WERI-Rb-1 (cell line): ENCODE data around the gene AGBL5.

Source experiments
- DNase-seq: peaks from one replicate; pipeline ENCODE4 v3.0.0-alpha.2; 2020
- H3K27ac ChIP-seq: fragments of 250-450 bp; sonication (Bioruptor Pico); 2 replicates; pipeline ENCODE4 v1.5.1; 2020; ENCODE audit warnings: mild to moderate bottlenecking, moderate library complexity
- H3K27me3 ChIP-seq: fragments of 250-450 bp; sonication (Bioruptor Pico); 2 replicates; pipeline ENCODE4 v1.5.1; 2021; ENCODE audit warnings: mild to moderate bottlenecking, low read depth, moderate library complexity; ENCODE audit not compliant: insufficient read depth, severe bottlenecking
- H3K36me3 ChIP-seq: fragments of 250-450 bp; sonication (Bioruptor Pico); 2 replicates; pipeline ENCODE4 v1.5.1; 2020; ENCODE audit warnings: mild to moderate bottlenecking, moderate library complexity
- H3K4me3 ChIP-seq: 2 replicates; pipeline ENCODE4 v1.5.1; 2011; ENCODE audit warnings: low read depth, mild to moderate bottlenecking, control low read depth, low read length
- H3K9me3 ChIP-seq: fragments of 250-450 bp; sonication (Bioruptor Pico); 2 replicates; pipeline ENCODE4 v1.5.1; 2021; ENCODE audit warnings: mild to moderate bottlenecking, moderate library complexity; ENCODE audit not compliant: severe bottlenecking
- CTCF ChIP-seq: IDR thresholded peaks from 2 replicates; pipeline ENCODE4 v1.5.1; 2011; ENCODE audit warnings: low read depth, mild to moderate bottlenecking, control low read depth, inconsistent platforms, low read length

Gene AGBL5

GRCh38 chr2:27050996-27051901 is at the start of gene AGBL5:
Gene AGBL5, plus strand, starts transcription at chr2:27051668. Its CDS starts 1,291 bp downstream, at chr2:27052959.
- DNase-seq, result peak; percentile 97
- no peak for TF ChIP-seq CTCF
- Histone ChIP-seq H3K27me3 (no peaks in the 10 kb centered on the region), H3K9me3 (no peaks in the 10 kb centered on the region), H3K27ac (peak within 1 kb of the TSS; percentile 81), H3K4me3 (peak within 1 kb of the TSS; percentile 85), H3K36me3 (peaks cover 35% of the 10 kb centered on the region)

GRCh38 chr2:27001950-27002349 is 49.5 kb upstream of the AGBL5 start:
- Histone ChIP-seq H3K36me3 (no peaks in the 10 kb centered on the region), H3K27ac (no peak overlapping the region), H3K27me3 (no peaks in the 10 kb centered on the region), H3K9me3 (no peaks in the 10 kb centered on the region), H3K4me3 (no peak overlapping the region)
- no peak for TF ChIP-seq CTCF
- no peak for DNase-seq

- TF ChIP-seq CTCF, result no peak
Observed at GRCh38 chr2:27003007-27003406, 48.5 kb upstream of the AGBL5 start.

GRCh38 chr2:27003857-27004256 is 47.6 kb upstream of the AGBL5 start:
- no peak for DNase-seq
- no peaks in the 10 kb centered on the region for H3K36me3 ChIP-seq
- H3K27me3 ChIP-seq, result no peaks in the 10 kb centered on the region
- no peak overlapping the region for H3K4me3 ChIP-seq
- H3K27ac ChIP-seq, result no peak overlapping the region
- peaks cover 5% of the 10 kb centered on the region for H3K9me3 ChIP-seq
- TF ChIP-seq CTCF, result no peak

More at GRCh38 chr2:27003007-27003406, 48.5 kb upstream of the AGBL5 start:
- Histone ChIP-seq H3K9me3 (no peaks in the 10 kb centered on the region), H3K27ac (no peak overlapping the region), H3K36me3 (no peaks in the 10 kb centered on the region), H3K27me3 (no peaks in the 10 kb centered on the region), H3K4me3 (no peak overlapping the region)
- DNase-seq, result no peak

- no peak for DNase-seq
- H3K4me3 ChIP-seq, result no peak overlapping the region
- TF ChIP-seq CTCF, result no peak
- H3K9me3 ChIP-seq, result peaks cover 5% of the 10 kb centered on the region
- H3K36me3 ChIP-seq, result no peaks in the 10 kb centered on the region
- H3K27me3 ChIP-seq, result no peaks in the 10 kb centered on the region
- H3K27ac ChIP-seq, result no peak overlapping the region
Observed at GRCh38 chr2:27006602-27007415, 44.7 kb upstream of the AGBL5 start.
